ENCODE measurements around the gene ZNF383.
"Not testable (repeated sequence)": the region's sequence is repeated elsewhere in the genome, so short reads cannot be mapped to it uniquely, and the experiment has no call there.

ZNF383 gene

GRCh38 chr19:37284020-37284419 lies 66.0 kb downstream of the ZNF383 start:
- not testable (repeated sequence) for H3K4me3 ChIP-seq (ENCODE audit: low read depth, low read length)

GRCh38 chr19:37289229-37289628 lies 71.2 kb downstream of the ZNF383 start:
- H3K4me3 ChIP-seq (ENCODE audit: low read depth, low read length); DNase-seq (ENCODE audit: low read depth): not testable (repeated sequence)

More at GRCh38 chr19:37284020-37284419, 66.0 kb downstream of the ZNF383 start:
- not testable (repeated sequence) for DNase-seq (ENCODE audit: low read depth)

DNA sequence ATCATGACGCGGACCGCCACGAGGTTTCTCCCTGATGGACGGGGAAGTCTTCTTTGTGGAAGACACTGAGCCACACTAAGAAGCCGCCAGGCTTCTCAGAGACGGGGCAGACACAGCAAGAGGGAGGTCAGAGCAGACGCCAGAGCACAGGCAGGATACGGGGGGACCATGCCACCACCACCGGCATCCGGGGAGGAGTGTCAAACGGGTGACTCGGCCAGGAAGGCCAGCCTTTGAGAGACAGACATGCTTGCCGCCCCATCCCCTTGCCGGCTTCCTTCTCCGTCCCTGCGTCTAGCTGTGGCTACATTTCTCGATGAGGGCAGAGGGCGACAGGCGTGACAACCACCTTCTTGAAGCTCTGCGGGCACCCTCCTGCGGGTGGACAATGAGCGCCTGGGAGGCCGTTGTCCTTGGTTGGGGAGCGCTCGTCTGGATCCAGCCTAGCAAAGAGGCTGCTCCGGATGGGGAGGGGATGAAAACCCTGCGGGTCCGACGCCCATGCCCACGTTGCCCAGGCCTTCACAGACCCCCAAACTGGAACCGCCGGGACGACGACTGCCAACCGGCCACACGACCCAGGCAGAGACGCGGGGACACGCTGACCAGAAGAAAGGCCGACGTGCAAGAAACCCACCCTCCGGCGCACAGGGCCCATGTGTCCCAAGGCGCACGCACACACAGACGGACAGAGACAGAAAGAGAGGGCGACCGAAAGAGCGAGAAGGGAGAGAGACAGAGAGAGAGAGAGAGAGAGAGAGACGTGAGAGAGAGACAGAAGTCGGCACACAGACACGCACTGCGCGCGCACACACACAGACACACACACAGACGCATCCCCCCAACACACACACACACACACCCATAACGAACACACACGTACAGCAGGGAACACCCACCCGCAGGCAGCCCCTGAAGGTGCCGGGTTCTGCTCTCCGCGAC lies 75.3 kb downstream of the ZNF383 start:
- not testable (repeated sequence) for DNase-seq (ENCODE audit: low read depth); H3K4me3 ChIP-seq (ENCODE audit: low read depth, low read length)

- H3K4me3 ChIP-seq (ENCODE audit: low read depth, low read length); DNase-seq (ENCODE audit: low read depth): not testable (repeated sequence)
These were observed 76.2 kb downstream of the ZNF383 start for GRCh38 chr19:37294246-37294645.
